Erythroblast (primary cell): ENCODE measurements around the gene CHGA.

Source experiments
- GATA1 ChIP-seq: IDR thresholded peaks from 2 replicates; pipeline ENCODE4 v1.6.1; 2011; ENCODE audit warnings: low read depth, mild to moderate bottlenecking, control low read depth, low read length, moderate library complexity
- POLR2A ChIP-seq: IDR thresholded peaks from 2 replicates; pipeline ENCODE4 v1.6.1; 2011; ENCODE audit warnings: mild to moderate bottlenecking, low read length

GRCh38 chr14:92890830-92891588 is 31.9 kb upstream of the CHGA start:
- TF ChIP-seq POLR2A (no peak), GATA1 (no peak)
